ENCODE measurements around the gene KDM4B. TPM values are rescaled to one million over a fixed set of nuclear protein-coding genes. Genes with fewer than 3 reads are reported as not detected.

The KDM4B gene
- total and polyA plus RNA-seq, 10 of the 15 experiments (the other 5 are each of a cell fraction or from before 2014, with no cell fraction given), result 0.47 to 49.6 (median 16.2) TPM

- no peak overlapping the region for H3K27ac ChIP-seq (ENCODE audit: control insufficient read depth, insufficient read depth)
These were observed 12.1 kb downstream of the KDM4B start for GRCh38 chr19:4980838-4981680.

More at GRCh38 chr19:4980838-4981680, 12.1 kb downstream of the KDM4B start:
- peak; percentile 97 for ATAC-seq
- SMC1A ChIA-PET (ENCODE audit: uncharacterized antibody, unreplicated experiment), result interaction anchor here (1.2 kb wide), 1 partner anchor 10 kb away, joined by 4 read pairs; no protein-coding TSS in a partner anchor
- Histone ChIP-seq H3K4me2 (ENCODE audit: control insufficient read depth, insufficient read depth) (no peak overlapping the region), H3K79me2 (ENCODE audit: control insufficient read depth, insufficient read depth, low read length) (peaks cover 49% of the 10 kb centered on the region), H3K9me3 (replicated peaks; ENCODE audit: control insufficient read depth, insufficient read depth, low read length) (no peaks in the 10 kb centered on the region), H3K9ac (ENCODE audit: control insufficient read depth, insufficient read depth, low read length) (no peak overlapping the region), H3K4me1 (ENCODE audit: control insufficient read depth, insufficient read depth, low read length) (peaks cover 8% of the 10 kb centered on the region), H4K20me1 (ENCODE audit: control insufficient read depth, insufficient read depth) (peaks cover 11% of the 10 kb centered on the region), H2AFZ (ENCODE audit: control insufficient read depth, low read depth, low read length) (no peak overlapping the region), H3K4me3 (no peak overlapping the region), H3K36me3 (ENCODE audit: control insufficient read depth in 2 of 2, insufficient read depth in 2 of 2, low read length in 1 of 2) (peaks cover 2 to 12% of the 10 kb centered on the region in 2 experiments; a peak in 2 of 4 replicates), H3K27me3 (replicated peaks in 1 of 2; ENCODE audit: control insufficient read depth in 2 of 2, insufficient read depth in 2 of 2, low read length in 1 of 2) (no peaks in the 10 kb centered on the region)
- RAD21 ChIA-PET (ENCODE audit: unreplicated experiment), result no interaction called here
- POLR2A ChIA-PET, result interaction anchor here (0.5 kb wide), 1 partner anchor 342 kb away, joined by 7 read pairs; no protein-coding TSS in a partner anchor
- DNase-seq (ENCODE audit: low read depth, low spot score), result no peak
- WGBS (ENCODE audit: insufficient coverage, insufficient replicate concordance, low lambda C conversion rate, missing lambda C conversion rate), result 60% methylated on average over 24 of the region's 27 CpGs
- CTCF ChIA-PET, result interaction anchor here (1.3 kb wide), 1 partner anchor 10 kb away, joined by 8 read pairs; no protein-coding TSS in a partner anchor
- intact Hi-C loops (cut with micrococcal nuclease; ENCODE audit: unreplicated experiment) (no loop called here), in situ Hi-C loops (cut with MboI) (no loop called here)
- no peak for FAIRE-seq
- BruUV-seq (replicated peaks), result no TSS peak
- TF ChIP-seq POU2F2 (IDR thresholded peaks at IDR 0.05; ENCODE audit: borderline replicate concordance, low read depth, low read length) (no peak), RCOR1 (conservative IDR thresholded peaks at IDR 0.05; ENCODE audit: low read depth, low read length) (no peak), HSF1 (IDR thresholded peaks at IDR 0.05; ENCODE audit: low read depth, low read length) (no peak), ATF7 (IDR thresholded peaks at IDR 0.05; ENCODE audit: low read depth) (no peak), TAF1 (IDR thresholded peaks at IDR 0.05; ENCODE audit: borderline replicate concordance, low read depth, low read length) (no peak), NR2C1 (IDR thresholded peaks at IDR 0.05) (no peak), ZNF274 (IDR thresholded peaks at IDR 0.05; ENCODE audit: insufficient read depth, insufficient read length) (no peak), TBL1XR1 (IDR thresholded peaks at IDR 0.05; ENCODE audit: low read depth, low read length) (no peak), POLR2AphosphoS5 (IDR thresholded peaks at IDR 0.05; ENCODE audit: low read length) (no peak), SP1 (IDR thresholded peaks at IDR 0.05; ENCODE audit: low read depth, low read length) (peak; percentile 11), CTCF (IDR thresholded peaks at IDR 0.05 in 2 of 3, conservative IDR thresholded peaks at IDR 0.05 in 1 of 3; ENCODE audit: control insufficient read depth in 2 of 3, extremely low read depth in 1 of 3, insufficient read depth in 1 of 3, low read depth in 3 of 3, low read length in 3 of 3) (peak in 2 of 3 experiments; percentile 7 to 40; a peak in 1 of 6 replicates)

All from GM12878 (cell line).